ENCODE results near the gene PLEKHG5.

The PLEKHG5 gene

GRCh38 chr1:6528492-6528891 is 37.0 kb upstream of the PLEKHG5 start:
- TF ChIP-seq CTCF (IDR thresholded peaks at IDR 0.05), result no peak

- TF ChIP-seq CTCF (IDR thresholded peaks at IDR 0.05), result no peak
Observed at GRCh38 chr1:6526316-6526715, 34.8 kb upstream of the PLEKHG5 start.

- peak; percentile 49; the same call in 1 of the 2 replicates for TF ChIP-seq CTCF (IDR thresholded peaks at IDR 0.05)
Observed at GRCh38 chr1:6523566-6523965, 32.1 kb upstream of the PLEKHG5 start.

GRCh38 chr1:6521536-6521935 is 30.1 kb upstream of the PLEKHG5 start:
- no peak for TF ChIP-seq CTCF (IDR thresholded peaks at IDR 0.05)

- TF ChIP-seq CTCF (IDR thresholded peaks at IDR 0.05), result no peak
Observed at GRCh38 chr1:6519935-6520671, 28.6 kb upstream of the PLEKHG5 start.

GRCh38 chr1:6519491-6519934 is 28.0 kb upstream of the PLEKHG5 start:
- TF ChIP-seq CTCF (IDR thresholded peaks at IDR 0.05), result no peak

GRCh38 chr1:6517435-6517851 is 26.0 kb upstream of the PLEKHG5 start:
- no peak for TF ChIP-seq CTCF (IDR thresholded peaks at IDR 0.05)

GRCh38 chr1:6515771-6516170 is 24.3 kb upstream of the PLEKHG5 start:
- no peak for TF ChIP-seq CTCF (IDR thresholded peaks at IDR 0.05)

Measured in LNCAP (cell line).